ENCODE measurements around the gene EFNA5.
"Not testable (repeated sequence)": the region's sequence is repeated elsewhere in the genome, so short reads cannot be mapped to it uniquely, and the experiment has no call there.

EFNA5 gene

GRCh38 chr5:107364443-107365319 lies 306.1 kb downstream of the EFNA5 start:
- TF ChIP-seq POLR2A (IDR thresholded peaks at IDR 0.05; ENCODE audit: low read length) (no peak), GATA1 (IDR thresholded peaks at IDR 0.05; ENCODE audit: low read depth, low read length) (no peak)
- no peak for DNase-seq

GRCh38 chr5:107363768-107364167 lies 307.0 kb downstream of the EFNA5 start:
- no peak for DNase-seq
- TF ChIP-seq GATA1 (IDR thresholded peaks at IDR 0.05; ENCODE audit: low read depth, low read length) (no peak), POLR2A (IDR thresholded peaks at IDR 0.05; ENCODE audit: low read length) (no peak)

- TF ChIP-seq GATA1 (IDR thresholded peaks at IDR 0.05; ENCODE audit: low read depth, low read length) = no peak
- no peak for TF ChIP-seq POLR2A (IDR thresholded peaks at IDR 0.05; ENCODE audit: low read length)
- DNase-seq = no peak
Measured at GRCh38 chr5:107361945-107362344, 308.8 kb downstream of the EFNA5 start.

- TF ChIP-seq POLR2A (IDR thresholded peaks at IDR 0.05; ENCODE audit: low read length) = no peak
- TF ChIP-seq GATA1 (IDR thresholded peaks at IDR 0.05; ENCODE audit: low read depth, low read length) = no peak
- DNase-seq = peak in 1 of 2 experiments; percentile 10
Measured at GRCh38 chr5:107359916-107360234, 310.9 kb downstream of the EFNA5 start.

GRCh38 chr5:107359033-107359915 lies 311.5 kb downstream of the EFNA5 start:
- TF ChIP-seq POLR2A (IDR thresholded peaks at IDR 0.05; ENCODE audit: low read length) (no peak), GATA1 (IDR thresholded peaks at IDR 0.05; ENCODE audit: low read depth, low read length) (no peak)
- peak in 1 of 2 experiments; percentile 10 for DNase-seq

- no peak for DNase-seq
- TF ChIP-seq GATA1 (IDR thresholded peaks at IDR 0.05; ENCODE audit: low read depth, low read length) = no peak
- TF ChIP-seq POLR2A (IDR thresholded peaks at IDR 0.05; ENCODE audit: low read length) = no peak
Measured at GRCh38 chr5:107356891-107357290, 313.8 kb downstream of the EFNA5 start.

GRCh38 chr5:107352576-107352975 lies 318.2 kb downstream of the EFNA5 start:
- TF ChIP-seq POLR2A (IDR thresholded peaks at IDR 0.05; ENCODE audit: low read length) (no peak), GATA1 (IDR thresholded peaks at IDR 0.05; ENCODE audit: low read depth, low read length) (no peak)

GRCh38 chr5:107346580-107346979 lies 324.2 kb downstream of the EFNA5 start:
- not testable (repeated sequence) for DNase-seq

More at GRCh38 chr5:107352576-107352975, 318.2 kb downstream of the EFNA5 start:
- DNase-seq = no peak

- no peak for DNase-seq
Measured at GRCh38 chr5:107342371-107342770, 328.4 kb downstream of the EFNA5 start.

GRCh38 chr5:107341376-107342084 lies 329.2 kb downstream of the EFNA5 start:
- DNase-seq = no peak
- TF ChIP-seq POLR2A (IDR thresholded peaks at IDR 0.05; ENCODE audit: low read length) = no peak
- no peak for TF ChIP-seq GATA1 (IDR thresholded peaks at IDR 0.05; ENCODE audit: low read depth, low read length)

More at GRCh38 chr5:107342371-107342770, 328.4 kb downstream of the EFNA5 start:
- no peak for TF ChIP-seq GATA1 (IDR thresholded peaks at IDR 0.05; ENCODE audit: low read depth, low read length)

GRCh38 chr5:107340631-107341030 lies 330.1 kb downstream of the EFNA5 start:
- DNase-seq = no peak
- TF ChIP-seq POLR2A (IDR thresholded peaks at IDR 0.05; ENCODE audit: low read length) (no peak), GATA1 (IDR thresholded peaks at IDR 0.05; ENCODE audit: low read depth, low read length) (no peak)

- TF ChIP-seq POLR2A (IDR thresholded peaks at IDR 0.05; ENCODE audit: low read length) = no peak
- TF ChIP-seq GATA1 (IDR thresholded peaks at IDR 0.05; ENCODE audit: low read depth, low read length) = no peak
- DNase-seq = no peak
Measured at GRCh38 chr5:107338335-107338734, 332.4 kb downstream of the EFNA5 start.

- DNase-seq = no peak
- TF ChIP-seq GATA1 (IDR thresholded peaks at IDR 0.05; ENCODE audit: low read depth, low read length) (no peak), POLR2A (IDR thresholded peaks at IDR 0.05; ENCODE audit: low read length) (no peak)
Measured at GRCh38 chr5:107337281-107337680, 333.5 kb downstream of the EFNA5 start.

GRCh38 chr5:107331882-107332281 lies 338.9 kb downstream of the EFNA5 start:
- DNase-seq = no peak
- TF ChIP-seq POLR2A (IDR thresholded peaks at IDR 0.05; ENCODE audit: low read length) = no peak
- no peak for TF ChIP-seq GATA1 (IDR thresholded peaks at IDR 0.05; ENCODE audit: low read depth, low read length)

Data from erythroblast (primary cell).